Measurements from ENCODE around the gene LPP. TPM values are rescaled to one million over a fixed set of nuclear protein-coding genes. Genes with fewer than 3 reads are reported as not detected.

LPP gene
- total RNA-seq, 1 experiment from 2014 or later = 120 TPM

GRCh38 chr3:188756241-188756640, 602.3 kb downstream of the LPP start:
- CTCF ChIA-PET = no interaction called here
- Histone ChIP-seq H3K4me3 (ENCODE audit: low read depth, low read length) (no peak overlapping the region), H3K4me1 (peaks cover 10% of the 10 kb centered on the region), H3K27me3 (replicated peaks; ENCODE audit: control insufficient read depth, insufficient read depth, low read length) (no peaks in the 10 kb centered on the region), H3K9me3 (no peaks in the 10 kb centered on the region; the same call in 1 of the 2 replicates), H3K36me3 (ENCODE audit: control insufficient read depth, insufficient read depth, low read length) (no peaks in the 10 kb centered on the region; the same call in 1 of the 2 replicates)
- Mint-ChIP-seq H3K36me3 (ENCODE audit: insufficient read depth, unreplicated experiment) (peaks cover 8% of the 10 kb centered on the region), H3K4me1 (ENCODE audit: low read depth, unreplicated experiment) (peaks cover 8% of the 10 kb centered on the region), H3K27me3 (ENCODE audit: insufficient read depth, unreplicated experiment) (no peaks in the 10 kb centered on the region), H3K27ac (ENCODE audit: unreplicated experiment) (no peak overlapping the region), H3K4me3 (ENCODE audit: unreplicated experiment) (no peak overlapping the region), H3K9me3 (ENCODE audit: unreplicated experiment) (no peaks in the 10 kb centered on the region)
- POLR2A ChIA-PET = interaction anchor here (0.5 kb wide), 1 partner anchor 1014 kb away, joined by 4 read pairs; no protein-coding TSS in a partner anchor
- no peak for TF ChIP-seq CTCF (IDR thresholded peaks at IDR 0.05; ENCODE audit: insufficient read depth in 1 of 2, low read depth in 1 of 2, low read length in 1 of 2, severe bottlenecking in 1 of 2, unreplicated experiment in 1 of 2)
- no peak for DNase-seq
- no TSS peak for BruUV-seq (replicated peaks)
- intact Hi-C loops (cut with micrococcal nuclease; ENCODE audit: unreplicated experiment) = no loop called here

- intact Hi-C loops (cut with micrococcal nuclease; ENCODE audit: unreplicated experiment) = no loop called here
- no peak overlapping the region for H3K4me3 Mint-ChIP-seq (ENCODE audit: unreplicated experiment)
- ChIA-PET POLR2A (no interaction called here), CTCF (no interaction called here)
- no peaks in the 10 kb centered on the region for H3K9me3 Mint-ChIP-seq (ENCODE audit: unreplicated experiment)
- no peaks in the 10 kb centered on the region for H3K27me3 Mint-ChIP-seq (ENCODE audit: insufficient read depth, unreplicated experiment)
- Histone ChIP-seq H3K36me3 (ENCODE audit: control insufficient read depth, insufficient read depth, low read length) (no peaks in the 10 kb centered on the region; the same call in 1 of the 2 replicates), H3K4me3 (ENCODE audit: low read depth, low read length) (no peak overlapping the region), H3K9me3 (no peaks in the 10 kb centered on the region; the same call in 1 of the 2 replicates), H3K4me1 (peaks cover 3% of the 10 kb centered on the region; the same call in 1 of the 2 replicates), H3K27me3 (replicated peaks; ENCODE audit: control insufficient read depth, insufficient read depth, low read length) (no peaks in the 10 kb centered on the region)
- H3K27ac Mint-ChIP-seq (ENCODE audit: unreplicated experiment) = no peak overlapping the region
- peaks cover 8% of the 10 kb centered on the region for H3K36me3 Mint-ChIP-seq (ENCODE audit: insufficient read depth, unreplicated experiment)
- no peak for DNase-seq
- H3K4me1 Mint-ChIP-seq (ENCODE audit: low read depth, unreplicated experiment) = peaks cover 8% of the 10 kb centered on the region
- BruUV-seq (replicated peaks) = no TSS peak
- no peak for TF ChIP-seq CTCF (IDR thresholded peaks at IDR 0.05; ENCODE audit: insufficient read depth in 1 of 2, low read depth in 1 of 2, low read length in 1 of 2, severe bottlenecking in 1 of 2, unreplicated experiment in 1 of 2)
Measured at GRCh38 chr3:188759336-188760005, 605.5 kb downstream of the LPP start.

- CTCF ChIA-PET = no interaction called here
- DNase-seq = no peak
- Mint-ChIP-seq H3K4me3 (ENCODE audit: unreplicated experiment) (no peak overlapping the region), H3K36me3 (ENCODE audit: insufficient read depth, unreplicated experiment) (peaks cover 8% of the 10 kb centered on the region), H3K4me1 (ENCODE audit: low read depth, unreplicated experiment) (peaks cover 8% of the 10 kb centered on the region), H3K9me3 (ENCODE audit: unreplicated experiment) (no peaks in the 10 kb centered on the region), H3K27me3 (ENCODE audit: insufficient read depth, unreplicated experiment) (no peaks in the 10 kb centered on the region), H3K27ac (ENCODE audit: unreplicated experiment) (no peak overlapping the region)
- intact Hi-C loops (cut with micrococcal nuclease; ENCODE audit: unreplicated experiment) = no loop called here
- H3K36me3 ChIP-seq (ENCODE audit: control insufficient read depth, insufficient read depth, low read length) = no peaks in the 10 kb centered on the region; the same call in 1 of the 2 replicates
- BruUV-seq (replicated peaks) = no TSS peak
- no peaks in the 10 kb centered on the region for H3K9me3 ChIP-seq
- POLR2A ChIA-PET = no interaction called here
- no peak for TF ChIP-seq CTCF (IDR thresholded peaks at IDR 0.05; ENCODE audit: insufficient read depth in 1 of 2, low read depth in 1 of 2, low read length in 1 of 2, severe bottlenecking in 1 of 2, unreplicated experiment in 1 of 2)
- H3K27me3 ChIP-seq (replicated peaks; ENCODE audit: control insufficient read depth, insufficient read depth, low read length) = no peaks in the 10 kb centered on the region
- H3K4me3 ChIP-seq (ENCODE audit: low read depth, low read length) = no peak overlapping the region
- H3K4me1 ChIP-seq = no peaks in the 10 kb centered on the region
Measured at GRCh38 chr3:188760408-188760807, 606.5 kb downstream of the LPP start.

Measured in Caco-2 (cell line).